Colonic mucosa (tissue), 4 donors: ENCODE data around the gene C19orf47. TPM values are rescaled to one million over a fixed set of nuclear protein-coding genes. Genes with fewer than 3 reads are reported as not detected.

Experiments used
- DNase-seq: peaks from one replicate; pipeline ENCODE4 v3.0.0-alpha.2; 2020
- H3K27ac ChIP-seq: fragments of 200-600 bp; one replicate; pipeline ENCODE4 v1.8.0; 2021
- H3K27me3 ChIP-seq: fragments of 200-600 bp; one replicate; pipeline ENCODE4 v1.8.0; 2021
- H3K36me3 ChIP-seq: fragments of 200-600 bp; one replicate; pipeline ENCODE4 v1.8.0; 2021
- H3K4me1 ChIP-seq: fragments of 200-600 bp; one replicate; pipeline ENCODE4 v1.8.0; 2021; ENCODE audit warnings: mild to moderate bottlenecking
- H3K4me3 ChIP-seq: fragments of 200-600 bp; one replicate; pipeline ENCODE4 v1.8.0; 2021
- H3K9ac ChIP-seq, 2 donors: one replicate each; pipeline ENCODE4 v1.7.0; 2013; ENCODE audit warnings: control low read depth in 2 of 2, low read depth in 2 of 2, low read length in 2 of 2
- H3K9me3 ChIP-seq: fragments of 200-600 bp; one replicate; pipeline ENCODE4 v1.8.0; 2021
- intact Hi-C: fragments of 100-400 bp; cut with DNase I; formaldehyde crosslinking; loops from one replicate; pipeline ENCODE4 v1.14.1; 2022
- total RNA-seq, 2 donors: library from RNA; stranded (reverse); fragmentation: NEBNext Ultra II Directional in 1 of 2; extraction: Animal tissue kit (Norgen Biotek cat#: 25700) in 1 of 2; gene quantifications; one replicate each; pipeline ENCODE4 v1.2.1, GENCODE V29; 2021
- TF ChIP-seq, protein P1 (sequence below): fragments of 200-600 bp; IDR thresholded peaks from one replicate; pipeline ENCODE4 v1.8.0; 2022; ENCODE audit warnings: antibody characterized with exemption, mild to moderate bottlenecking
- donor health status: healthy.
- donor health status: DM: no; HTN: no; CAD: no.
- donor health status: DM: no; HTN: no; CAD: no.

The C19orf47 gene
- total RNA-seq, 2 donors from 2014 or later, result 9.2 to 14.9 TPM

DNA sequence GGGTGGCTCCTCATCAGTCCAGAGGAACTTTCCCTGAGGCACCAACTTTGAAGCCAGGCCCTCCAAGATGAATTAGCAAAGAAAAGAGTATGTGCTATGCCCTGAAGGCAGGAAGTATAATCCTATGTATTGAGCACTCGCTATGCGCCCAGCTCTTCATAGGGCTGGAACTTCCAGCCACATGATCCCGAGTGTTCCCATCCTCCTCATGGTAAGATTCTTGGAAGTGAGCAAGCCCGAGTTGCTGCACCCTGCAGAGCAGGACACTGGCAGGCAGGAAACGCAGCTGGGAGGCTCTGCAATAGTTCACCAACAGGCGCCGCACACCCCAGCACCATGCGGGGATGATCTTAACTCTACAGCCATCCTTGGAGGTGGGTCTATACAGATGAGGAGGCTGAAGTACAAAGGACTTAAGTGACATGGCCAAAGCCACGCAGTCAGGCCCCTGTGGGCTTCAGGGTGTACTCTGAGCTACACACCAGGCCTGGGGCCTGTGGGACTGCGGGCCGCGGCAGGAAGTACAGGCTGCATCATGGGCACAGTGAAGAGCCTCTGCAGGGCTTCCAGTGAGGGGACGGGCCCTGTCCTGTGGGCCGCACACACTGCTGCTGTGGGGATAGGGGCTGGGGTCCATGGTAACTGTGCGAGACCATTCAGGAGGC, 25.1 kb downstream of the C19orf47 start:
- Histone ChIP-seq H3K9ac (no peak overlapping the region), H3K4me3 (no peak overlapping the region), H3K27ac (no peak overlapping the region), H3K27me3 (no peaks in the 10 kb centered on the region), H3K9me3 (no peaks in the 10 kb centered on the region), H3K4me1 (no peaks in the 10 kb centered on the region), H3K36me3 (no peaks in the 10 kb centered on the region)
- intact Hi-C loops, result no loop called here
- no peak for DNase-seq
- TF ChIP-seq, protein P1, sequence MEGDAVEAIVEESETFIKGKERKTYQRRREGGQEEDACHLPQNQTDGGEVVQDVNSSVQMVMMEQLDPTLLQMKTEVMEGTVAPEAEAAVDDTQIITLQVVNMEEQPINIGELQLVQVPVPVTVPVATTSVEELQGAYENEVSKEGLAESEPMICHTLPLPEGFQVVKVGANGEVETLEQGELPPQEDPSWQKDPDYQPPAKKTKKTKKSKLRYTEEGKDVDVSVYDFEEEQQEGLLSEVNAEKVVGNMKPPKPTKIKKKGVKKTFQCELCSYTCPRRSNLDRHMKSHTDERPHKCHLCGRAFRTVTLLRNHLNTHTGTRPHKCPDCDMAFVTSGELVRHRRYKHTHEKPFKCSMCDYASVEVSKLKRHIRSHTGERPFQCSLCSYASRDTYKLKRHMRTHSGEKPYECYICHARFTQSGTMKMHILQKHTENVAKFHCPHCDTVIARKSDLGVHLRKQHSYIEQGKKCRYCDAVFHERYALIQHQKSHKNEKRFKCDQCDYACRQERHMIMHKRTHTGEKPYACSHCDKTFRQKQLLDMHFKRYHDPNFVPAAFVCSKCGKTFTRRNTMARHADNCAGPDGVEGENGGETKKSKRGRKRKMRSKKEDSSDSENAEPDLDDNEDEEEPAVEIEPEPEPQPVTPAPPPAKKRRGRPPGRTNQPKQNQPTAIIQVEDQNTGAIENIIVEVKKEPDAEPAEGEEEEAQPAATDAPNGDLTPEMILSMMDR, result no peak

- Histone ChIP-seq H3K27me3 (no peaks in the 10 kb centered on the region), H3K4me3 (no peak overlapping the region), H3K9ac (no peak overlapping the region), H3K27ac (no peak overlapping the region), H3K4me1 (no peaks in the 10 kb centered on the region), H3K9me3 (no peaks in the 10 kb centered on the region), H3K36me3 (no peaks in the 10 kb centered on the region)
- DNase-seq, result no peak
- TF ChIP-seq, protein P1, result no peak
- intact Hi-C loops, result no loop called here
Measured at GRCh38 chr19:40322271-40322610, 26.0 kb downstream of the C19orf47 start.

- no peaks in the 10 kb centered on the region for H3K4me1 ChIP-seq
- no peak for DNase-seq
- no peak overlapping the region for H3K4me3 ChIP-seq
- H3K36me3 ChIP-seq, result no peaks in the 10 kb centered on the region
- H3K9ac ChIP-seq, result no peak overlapping the region
- no peaks in the 10 kb centered on the region for H3K27me3 ChIP-seq
- H3K27ac ChIP-seq, result no peak overlapping the region
- TF ChIP-seq, protein P1, result no peak
- no peaks in the 10 kb centered on the region for H3K9me3 ChIP-seq
- intact Hi-C loops, result no loop called here
Measured at GRCh38 chr19:40321566-40322270, 26.5 kb downstream of the C19orf47 start.

GRCh38 chr19:40321076-40321475, 27.1 kb downstream of the C19orf47 start:
- no peak overlapping the region for H3K4me3 ChIP-seq
- no peaks in the 10 kb centered on the region for H3K27me3 ChIP-seq
- TF ChIP-seq, protein P1, result no peak
- intact Hi-C loops, result no loop called here
- H3K4me1 ChIP-seq, result no peaks in the 10 kb centered on the region
- H3K9ac ChIP-seq, result no peak overlapping the region
- no peak for DNase-seq
- H3K9me3 ChIP-seq, result no peaks in the 10 kb centered on the region
- no peaks in the 10 kb centered on the region for H3K36me3 ChIP-seq
- H3K27ac ChIP-seq, result no peak overlapping the region

- H3K4me3 ChIP-seq, result no peak overlapping the region
- intact Hi-C loops, result no loop called here
Measured at GRCh38 chr19:40320558-40320935, 27.6 kb downstream of the C19orf47 start.

More at GRCh38 chr19:40320558-40320935, 27.6 kb downstream of the C19orf47 start:
- no peaks in the 10 kb centered on the region for H3K4me1 ChIP-seq
- DNase-seq, result no peak
- H3K27ac ChIP-seq, result no peak overlapping the region
- TF ChIP-seq, protein P1, result no peak
- H3K27me3 ChIP-seq, result no peaks in the 10 kb centered on the region
- H3K9me3 ChIP-seq, result no peaks in the 10 kb centered on the region
- no peak overlapping the region for H3K9ac ChIP-seq
- H3K36me3 ChIP-seq, result no peaks in the 10 kb centered on the region
